CD4-positive, alpha-beta T cell (primary cell): Measurements from ENCODE around the gene TBX4. TPM values are rescaled to one million over a fixed set of nuclear protein-coding genes. Genes with fewer than 3 reads are reported as not detected.
A peak's percentile ranks its signal among the peaks of the same experiment; 100 is the strongest.

Experiments
- ATAC-seq: fragments of 200-7000 bp; cut with Tn5 transposase; one replicate; pipeline ENCODE4 v1.10.0; 2022; ENCODE audit warnings: mild to moderate bottlenecking; ENCODE audit not compliant: poor library complexity
- CTCF ChIA-PET: fragments of 350-600 bp; sonication (Branson Sonifier 250); formaldehyde crosslinking; loops from one replicate; lab custom pipeline; 2021; ENCODE audit warnings: antibody characterized with exemption, inconsistent platforms; lab: Charles Lee
- POLR2A ChIA-PET: fragments of 350-600 bp; sonication (Branson Sonifier 250); formaldehyde crosslinking; loops from one replicate; lab custom pipeline; 2021; ENCODE audit warnings: antibody characterized with exemption, inconsistent platforms; lab: Charles Lee
- DNase-seq, 14 experiments: peaks; one replicate each; pipeline ENCODE4 v3.0.0-alpha.2; 2013 to 2020; ENCODE audit warnings: mixed read lengths in 2 of 14
- H3K27ac ChIP-seq, 2 donors: one replicate each; pipeline versions ENCODE4 v1.5.1 to v1.7.0; 2013; ENCODE audit warnings: low read length in 2 of 2, low read depth in 1 of 2, mild to moderate bottlenecking in 1 of 2
- H3K27me3 ChIP-seq, 2 experiments: 1 replicate in 1 of 2; 2 replicates in 1 of 2; pipeline versions ENCODE4 v1.6.1 to v1.7.0; 2013; ENCODE audit warnings: low read length in 2 of 2, control low read depth in 1 of 2, mild to moderate bottlenecking in 1 of 2, moderate library complexity in 1 of 2; ENCODE audit not compliant: insufficient read depth in 2 of 2, control insufficient read depth in 1 of 2
- H3K36me3 ChIP-seq: one replicate; pipeline ENCODE4 v1.6.1; 2013; ENCODE audit warnings: low read length, control low read depth; ENCODE audit not compliant: insufficient read depth
- H3K4me1 ChIP-seq: one replicate; pipeline ENCODE4 v1.6.1; 2013; ENCODE audit warnings: low read length, control low read depth; ENCODE audit not compliant: insufficient read depth
- H3K4me3 ChIP-seq: one replicate; pipeline ENCODE4 v1.5.1; 2013; ENCODE audit warnings: mild to moderate bottlenecking, low read length, moderate library complexity
- H3K9me3 ChIP-seq, 2 experiments: 1 replicate in 1 of 2; 2 replicates in 1 of 2; pipeline versions ENCODE4 v1.6.1 to v1.7.0; 2013; ENCODE audit warnings: low read length in 2 of 2, mild to moderate bottlenecking in 2 of 2, control low read depth in 1 of 2, moderate library complexity in 1 of 2; ENCODE audit not compliant: control insufficient read depth in 1 of 2, insufficient read depth in 1 of 2
- H3K27ac Mint-ChIP-seq: one replicate; pipeline ENCODE4 v1.8.0; 2020; ENCODE audit warnings: mixed read lengths
- H3K27me3 Mint-ChIP-seq: one replicate; pipeline ENCODE4 v1.8.0; 2021; ENCODE audit warnings: mixed read lengths
- H3K36me3 Mint-ChIP-seq: one replicate; pipeline ENCODE4 v1.8.0; 2021; ENCODE audit warnings: low read depth, mixed read lengths
- H3K4me1 Mint-ChIP-seq: one replicate; pipeline ENCODE4 v1.8.0; 2021; ENCODE audit warnings: low read depth, mixed read lengths
- H3K4me3 Mint-ChIP-seq: one replicate; pipeline ENCODE4 v1.8.0; 2020; ENCODE audit warnings: mild to moderate bottlenecking, mixed read lengths
- H3K9me3 Mint-ChIP-seq: one replicate; pipeline ENCODE4 v1.8.0; 2020; ENCODE audit warnings: mixed read lengths
- intact Hi-C, 2 experiments: fragments of 100-400 bp; cut with DNase I in 1 of 2; cut with micrococcal nuclease in 1 of 2; formaldehyde crosslinking; loops; one replicate each; pipeline versions ENCODE4 v1.15.1 to v1.9.0; 2023 to 2025; cut with DNase I, micrococcal nuclease
- polyA plus RNA-seq, 2 donors: library from polyadenylated mRNA; unstranded; fragments of 120-200 nt; gene quantifications; one replicate each; pipeline ENCODE4 v1.2.1, GENCODE V29; 2013
- total RNA-seq, 174 experiments: library from RNA in 2 of 174; stranded (reverse) in 2 of 174; gene quantifications; one replicate each; pipeline ENCODE4 v1.2.3 and lab custom pipeline; 2021 to 2026
- TF ChIP-seq, protein P1 (sequence below): fragments of 200-600 bp; IDR thresholded peaks from one replicate; pipeline ENCODE4 v1.8.0; 2022; ENCODE audit warnings: antibody characterized with exemption, mild to moderate bottlenecking

The TBX4 gene
- total RNA-seq (not detected), total RNA-seq (lab: John Stamatoyannopoulos, UW) (0 to 0.12 (median 0) reads per million in 172 experiments)
- not detected for polyA plus RNA-seq (2013, experiment 1 of 2)
- 0.19 TPM for polyA plus RNA-seq (2013, experiment 2 of 2)

- DNase-seq: peak in 1 of 14 experiments; percentile 10
- intact Hi-C loops: loop anchor here in 1 of 2 experiments (10.0 kb wide), 1 partner anchor 78 kb away; no protein-coding TSS in a partner anchor
- no peak for ATAC-seq
- peaks cover 34% of the 10 kb centered on the region for H3K4me1 ChIP-seq
- Mint-ChIP-seq H3K36me3 (no peaks in the 10 kb centered on the region), H3K27me3 (peaks cover 75% of the 10 kb centered on the region), H3K4me1 (peaks cover 41% of the 10 kb centered on the region), H3K27ac (no peak within 1 kb of the TSS), H3K9me3 (no peaks in the 10 kb centered on the region), H3K4me3 (peak within 1 kb of the TSS; percentile 69)
- ChIA-PET CTCF (no interaction called here), POLR2A (no interaction called here)
- H3K27ac ChIP-seq: no peak within 1 kb of the TSS
- H3K4me3 ChIP-seq: peak within 1 kb of the TSS; percentile 7
- H3K36me3 ChIP-seq: no peaks in the 10 kb centered on the region
- H3K27me3 ChIP-seq: peaks cover 58 to 91% of the 10 kb centered on the region in 2 experiments
- TF ChIP-seq, protein P1, sequence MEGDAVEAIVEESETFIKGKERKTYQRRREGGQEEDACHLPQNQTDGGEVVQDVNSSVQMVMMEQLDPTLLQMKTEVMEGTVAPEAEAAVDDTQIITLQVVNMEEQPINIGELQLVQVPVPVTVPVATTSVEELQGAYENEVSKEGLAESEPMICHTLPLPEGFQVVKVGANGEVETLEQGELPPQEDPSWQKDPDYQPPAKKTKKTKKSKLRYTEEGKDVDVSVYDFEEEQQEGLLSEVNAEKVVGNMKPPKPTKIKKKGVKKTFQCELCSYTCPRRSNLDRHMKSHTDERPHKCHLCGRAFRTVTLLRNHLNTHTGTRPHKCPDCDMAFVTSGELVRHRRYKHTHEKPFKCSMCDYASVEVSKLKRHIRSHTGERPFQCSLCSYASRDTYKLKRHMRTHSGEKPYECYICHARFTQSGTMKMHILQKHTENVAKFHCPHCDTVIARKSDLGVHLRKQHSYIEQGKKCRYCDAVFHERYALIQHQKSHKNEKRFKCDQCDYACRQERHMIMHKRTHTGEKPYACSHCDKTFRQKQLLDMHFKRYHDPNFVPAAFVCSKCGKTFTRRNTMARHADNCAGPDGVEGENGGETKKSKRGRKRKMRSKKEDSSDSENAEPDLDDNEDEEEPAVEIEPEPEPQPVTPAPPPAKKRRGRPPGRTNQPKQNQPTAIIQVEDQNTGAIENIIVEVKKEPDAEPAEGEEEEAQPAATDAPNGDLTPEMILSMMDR: no peak
- peaks cover 0 to 40% of the 10 kb centered on the region in 2 experiments for H3K9me3 ChIP-seq
These were observed at the start of gene TBX4 for GRCh38 chr17:61452301-61453290. TBX4 (plus strand) TSS chr17:61452422; CDS start chr17:61456491, 4,069 bp downstream.

GRCh38 chr17:61402978-61403800 is 49.0 kb upstream of the TBX4 start:
- intact Hi-C loops: loop anchor here in 1 of 2 experiments (10.0 kb wide), 2 partner anchors 268 to 678 kb away; no protein-coding TSS in a partner anchor

More at GRCh38 chr17:61402978-61403800, 49.0 kb upstream of the TBX4 start:
- CTCF ChIA-PET: interaction anchor here (2.1 kb wide), 1 partner anchor 9 kb away, joined by 6 read pairs; no protein-coding TSS in a partner anchor
- peaks cover 81 to 88% of the 10 kb centered on the region in 2 experiments for H3K27me3 ChIP-seq
- no peaks in the 10 kb centered on the region for H3K36me3 ChIP-seq
- H3K27ac ChIP-seq: no peak overlapping the region
- POLR2A ChIA-PET: interaction anchor here (0.6 to 1.0 kb wide), 2 partner anchors 9 to 96 kb away, joined by 4 read pairs; no protein-coding TSS in a partner anchor
- peak overlapping the region; percentile 69 for H3K4me3 Mint-ChIP-seq
- H3K4me1 ChIP-seq: peaks cover 69% of the 10 kb centered on the region
- TF ChIP-seq, protein P1: no peak
- ATAC-seq (peak; percentile 39), DNase-seq (peak in 3 of 14 experiments; percentile 29 to 56 (median 51))
- H3K9me3 Mint-ChIP-seq: no peaks in the 10 kb centered on the region
- H3K36me3 Mint-ChIP-seq: no peaks in the 10 kb centered on the region
- H3K27ac Mint-ChIP-seq: no peak overlapping the region
- H3K4me1 Mint-ChIP-seq: peaks cover 51% of the 10 kb centered on the region
- peak overlapping the region; percentile 24 for H3K4me3 ChIP-seq
- H3K27me3 Mint-ChIP-seq: peaks cover 68% of the 10 kb centered on the region
- H3K9me3 ChIP-seq: peaks cover 0 to 40% of the 10 kb centered on the region in 2 experiments
